ENCODE results near the gene PRPF38A. TPM values are rescaled to one million over a fixed set of nuclear protein-coding genes. Genes with fewer than 3 reads are reported as not detected.

The PRPF38A gene
- total and polyA plus RNA-seq, 11 donors: 6.2 to 24.7 (median 16.5) TPM

DNA sequence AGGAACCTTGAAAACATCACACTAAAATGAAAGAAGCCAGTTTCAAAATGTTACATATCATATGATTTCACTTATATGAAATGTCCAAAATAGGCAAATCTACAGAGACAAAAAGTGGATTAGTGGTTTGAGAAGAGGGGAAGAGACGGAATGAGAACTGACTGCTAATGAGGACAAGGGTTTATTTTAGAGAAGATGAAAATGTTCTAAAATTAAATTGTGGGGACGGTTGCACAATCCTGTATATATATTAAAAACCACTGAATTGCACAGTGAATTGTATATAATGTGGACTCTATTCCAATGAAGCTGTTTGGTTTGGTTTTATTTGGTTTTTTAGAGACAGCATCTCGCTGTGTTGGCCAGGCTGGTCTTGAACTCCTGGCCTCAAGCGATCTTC, 35.6 kb downstream of the PRPF38A start:
- DNase-seq (no peak), ATAC-seq (no peak)
- TF ChIP-seq POLR2A (IDR thresholded peaks at IDR 0.05): no peak
- TF ChIP-seq, protein P1, sequence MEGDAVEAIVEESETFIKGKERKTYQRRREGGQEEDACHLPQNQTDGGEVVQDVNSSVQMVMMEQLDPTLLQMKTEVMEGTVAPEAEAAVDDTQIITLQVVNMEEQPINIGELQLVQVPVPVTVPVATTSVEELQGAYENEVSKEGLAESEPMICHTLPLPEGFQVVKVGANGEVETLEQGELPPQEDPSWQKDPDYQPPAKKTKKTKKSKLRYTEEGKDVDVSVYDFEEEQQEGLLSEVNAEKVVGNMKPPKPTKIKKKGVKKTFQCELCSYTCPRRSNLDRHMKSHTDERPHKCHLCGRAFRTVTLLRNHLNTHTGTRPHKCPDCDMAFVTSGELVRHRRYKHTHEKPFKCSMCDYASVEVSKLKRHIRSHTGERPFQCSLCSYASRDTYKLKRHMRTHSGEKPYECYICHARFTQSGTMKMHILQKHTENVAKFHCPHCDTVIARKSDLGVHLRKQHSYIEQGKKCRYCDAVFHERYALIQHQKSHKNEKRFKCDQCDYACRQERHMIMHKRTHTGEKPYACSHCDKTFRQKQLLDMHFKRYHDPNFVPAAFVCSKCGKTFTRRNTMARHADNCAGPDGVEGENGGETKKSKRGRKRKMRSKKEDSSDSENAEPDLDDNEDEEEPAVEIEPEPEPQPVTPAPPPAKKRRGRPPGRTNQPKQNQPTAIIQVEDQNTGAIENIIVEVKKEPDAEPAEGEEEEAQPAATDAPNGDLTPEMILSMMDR (IDR thresholded peaks at IDR 0.05): no peak
- Histone ChIP-seq H3K27ac (no peak overlapping the region), H3K36me3 (peaks cover 0 to 99% (median 83%) of the 10 kb centered on the region in 9 donors), H3K4me1 (no peaks in the 10 kb centered on the region), H3K27me3 (no peaks in the 10 kb centered on the region), H3K4me3 (no peak overlapping the region), H3K9me3 (no peaks in the 10 kb centered on the region)
- 91 to 94% (median 93%) methylated on average over 4 of the region's 4 CpGs for WGBS, 4 donors
- intact Hi-C loops (cut with DNase I): no loop called here

DNA sequence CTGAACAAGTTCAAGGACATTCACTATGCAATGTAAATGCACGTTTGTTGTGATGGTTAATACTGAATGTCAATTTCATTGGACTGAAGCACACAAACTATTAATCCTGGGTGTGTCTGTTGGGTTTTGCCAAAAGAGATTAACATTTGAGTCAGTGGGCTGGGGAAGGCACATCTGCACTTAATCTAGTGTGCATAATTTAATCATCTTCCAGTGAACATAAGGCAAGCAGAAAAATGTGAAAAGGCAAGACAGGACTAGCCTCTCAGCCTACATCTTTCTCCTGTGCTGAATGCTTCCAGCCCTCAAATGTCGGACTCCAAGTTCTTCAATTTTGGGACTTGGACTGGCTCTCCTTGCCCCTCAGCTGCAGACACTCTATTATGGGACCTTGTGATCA, 40.1 kb downstream of the PRPF38A start:
- H3K4me1 ChIP-seq: no peaks in the 10 kb centered on the region
- 87 to 95% (median 90%) methylated on average over 2 of the region's 2 CpGs for WGBS, 4 donors
- peaks cover 0 to 86% (median 62%) of the 10 kb centered on the region in 9 donors for H3K36me3 ChIP-seq
- TF ChIP-seq, protein P1 (IDR thresholded peaks at IDR 0.05): no peak
- no peak for TF ChIP-seq POLR2A (IDR thresholded peaks at IDR 0.05)
- H3K4me3 ChIP-seq: no peak overlapping the region
- intact Hi-C loops (cut with DNase I): no loop called here
- DNase-seq (no peak), ATAC-seq (no peak)
- no peaks in the 10 kb centered on the region for H3K9me3 ChIP-seq
- H3K27me3 ChIP-seq: no peaks in the 10 kb centered on the region
- H3K27ac ChIP-seq: no peak overlapping the region

DNA sequence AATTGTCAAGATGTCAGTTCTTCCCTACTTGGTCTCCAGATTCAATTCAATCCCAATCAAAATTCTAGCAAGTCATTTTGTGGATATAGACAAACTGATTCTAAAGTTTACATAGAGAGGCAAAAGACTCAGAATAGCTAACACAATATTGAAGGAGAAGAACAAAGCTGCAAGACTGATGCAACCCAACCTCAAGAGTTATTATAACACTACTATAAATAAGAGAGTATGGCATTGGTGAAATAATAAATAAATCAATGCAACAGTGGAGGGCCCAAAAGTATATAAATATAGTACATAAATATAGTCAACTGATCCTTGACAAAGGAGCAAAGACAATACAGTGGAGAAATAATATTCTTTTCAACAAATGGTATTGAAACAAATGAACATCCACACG, 49.7 kb downstream of the PRPF38A start:
- intact Hi-C loops (cut with DNase I): no loop called here
- Histone ChIP-seq H3K27ac (no peak overlapping the region), H3K9me3 (no peaks in the 10 kb centered on the region), H3K36me3 (peaks cover 0 to 63% (median 19%) of the 10 kb centered on the region in 9 donors), H3K4me3 (no peak overlapping the region), H3K4me1 (no peaks in the 10 kb centered on the region), H3K27me3 (no peaks in the 10 kb centered on the region)
- 92 to 100% (median 96%) methylated on average over 1 of the region's 1 CpG for WGBS, 4 donors
- no peak for TF ChIP-seq POLR2A (IDR thresholded peaks at IDR 0.05)
- TF ChIP-seq, protein P1 (IDR thresholded peaks at IDR 0.05): no peak
- ATAC-seq (no peak), DNase-seq (no peak)

DNA sequence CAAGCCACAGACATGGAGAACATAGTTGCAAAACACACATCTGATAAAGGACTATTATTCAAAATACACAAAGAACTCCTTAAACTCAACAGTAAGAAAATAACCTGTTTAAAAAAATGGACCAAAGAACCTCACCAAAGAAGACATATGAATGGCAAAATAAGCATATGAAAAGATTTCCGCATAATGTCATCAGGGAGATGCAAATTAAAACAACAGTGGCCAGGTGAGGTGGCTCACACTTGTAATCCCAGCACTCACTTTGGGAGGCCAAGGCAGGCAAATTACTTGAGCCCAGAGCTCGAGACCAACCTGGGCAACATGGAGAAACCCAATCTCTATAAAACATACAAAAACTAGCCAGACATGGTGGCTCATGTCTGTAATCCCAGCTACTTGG, 50.4 kb downstream of the PRPF38A start:
- intact Hi-C loops (cut with DNase I): no loop called here
- Histone ChIP-seq H3K9me3 (no peaks in the 10 kb centered on the region), H3K27ac (no peak overlapping the region), H3K4me3 (no peak overlapping the region), H3K36me3 (peaks cover 0 to 64% (median 19%) of the 10 kb centered on the region in 9 donors), H3K27me3 (no peaks in the 10 kb centered on the region), H3K4me1 (no peaks in the 10 kb centered on the region)
- no peak for DNase-seq
- no peak for TF ChIP-seq POLR2A (IDR thresholded peaks at IDR 0.05)
- TF ChIP-seq, protein P1 (IDR thresholded peaks at IDR 0.05): no peak
- no peak for ATAC-seq
- 92 to 100% (median 97%) methylated on average over 2 of the region's 2 CpGs for WGBS, 4 donors

All from heart left ventricle (tissue), 16 donors.